Activated naive CD4-positive, alpha-beta T cell treated with anti-CD3 and anti-CD28 coated beads, Interleukin-2, amount 50 U/mL, for 24 hours (primary cell): ENCODE results near the gene SNCG.
"Not testable (repeated sequence)": the region's sequence is repeated elsewhere in the genome, so short reads cannot be mapped to it uniquely, and the experiment has no call there.

ENCODE experiments used
- H3K27ac Mint-ChIP-seq: one replicate; pipeline ENCODE4 v1.8.0; 2021; ENCODE audit warnings: mild to moderate bottlenecking, mixed read lengths
- H3K27me3 Mint-ChIP-seq: one replicate; pipeline ENCODE4 v1.8.0; 2021; ENCODE audit warnings: mixed read lengths
- H3K36me3 Mint-ChIP-seq: one replicate; pipeline ENCODE4 v1.8.0; 2021; ENCODE audit warnings: mixed read lengths
- H3K4me1 Mint-ChIP-seq: one replicate; pipeline ENCODE4 v1.8.0; 2021; ENCODE audit warnings: mixed read lengths
- H3K4me3 Mint-ChIP-seq: one replicate; pipeline ENCODE4 v1.8.0; 2021; ENCODE audit warnings: mild to moderate bottlenecking, mixed read lengths
- H3K9me3 Mint-ChIP-seq: one replicate; pipeline ENCODE4 v1.8.0; 2021; ENCODE audit warnings: mixed read lengths

Gene SNCG

DNA sequence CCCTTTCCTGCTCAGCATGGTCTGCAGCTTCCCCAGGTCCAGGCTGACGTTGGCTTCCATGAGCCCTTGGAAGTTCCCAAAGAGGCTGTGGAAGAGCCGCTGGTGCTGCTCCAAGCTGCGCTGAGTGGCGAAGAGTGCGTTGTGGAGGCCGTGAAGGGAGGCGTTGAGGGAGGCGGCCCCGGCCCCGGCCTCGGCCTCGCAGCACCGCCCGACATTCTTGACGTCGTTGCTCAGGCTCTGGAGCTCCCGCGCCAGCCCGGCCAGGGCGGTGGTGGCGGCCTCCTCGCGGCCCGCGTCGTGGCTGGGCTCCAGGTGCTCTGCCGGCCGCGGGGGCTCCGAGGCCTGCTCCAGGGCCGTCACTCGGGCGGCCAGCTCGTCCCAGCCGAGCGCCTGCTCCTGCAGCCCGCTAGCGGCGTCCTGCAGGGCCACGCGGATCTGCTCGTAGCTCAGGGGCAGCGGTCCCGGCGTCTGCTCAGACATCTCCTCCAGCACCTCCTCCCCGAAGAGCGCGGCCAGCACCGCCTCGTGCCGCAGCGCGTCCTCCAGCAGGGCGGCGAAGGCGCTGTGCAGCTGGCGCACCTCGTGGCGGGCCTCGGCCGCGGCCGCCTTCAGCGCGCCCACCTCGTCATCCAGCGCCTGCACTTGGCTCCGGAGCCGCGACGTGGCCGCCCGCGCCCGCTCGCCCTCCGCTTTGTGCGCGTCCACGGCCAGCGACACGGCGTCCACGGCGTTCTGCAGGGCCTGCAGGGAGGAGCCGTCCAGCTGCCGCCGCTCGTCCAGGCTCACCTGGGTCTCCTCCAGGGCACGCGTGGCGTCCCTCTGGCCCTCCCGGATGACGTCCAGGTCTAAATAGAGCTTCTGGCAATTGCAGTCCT lies 15.7 kb upstream of the SNCG start:
- Mint-ChIP-seq H3K4me1 (no peaks in the 10 kb centered on the region), H3K4me3 (no peak overlapping the region), H3K27ac (no peak overlapping the region), H3K27me3 (no peaks in the 10 kb centered on the region), H3K36me3 (no peaks in the 10 kb centered on the region), H3K9me3 (no peaks in the 10 kb centered on the region)

DNA sequence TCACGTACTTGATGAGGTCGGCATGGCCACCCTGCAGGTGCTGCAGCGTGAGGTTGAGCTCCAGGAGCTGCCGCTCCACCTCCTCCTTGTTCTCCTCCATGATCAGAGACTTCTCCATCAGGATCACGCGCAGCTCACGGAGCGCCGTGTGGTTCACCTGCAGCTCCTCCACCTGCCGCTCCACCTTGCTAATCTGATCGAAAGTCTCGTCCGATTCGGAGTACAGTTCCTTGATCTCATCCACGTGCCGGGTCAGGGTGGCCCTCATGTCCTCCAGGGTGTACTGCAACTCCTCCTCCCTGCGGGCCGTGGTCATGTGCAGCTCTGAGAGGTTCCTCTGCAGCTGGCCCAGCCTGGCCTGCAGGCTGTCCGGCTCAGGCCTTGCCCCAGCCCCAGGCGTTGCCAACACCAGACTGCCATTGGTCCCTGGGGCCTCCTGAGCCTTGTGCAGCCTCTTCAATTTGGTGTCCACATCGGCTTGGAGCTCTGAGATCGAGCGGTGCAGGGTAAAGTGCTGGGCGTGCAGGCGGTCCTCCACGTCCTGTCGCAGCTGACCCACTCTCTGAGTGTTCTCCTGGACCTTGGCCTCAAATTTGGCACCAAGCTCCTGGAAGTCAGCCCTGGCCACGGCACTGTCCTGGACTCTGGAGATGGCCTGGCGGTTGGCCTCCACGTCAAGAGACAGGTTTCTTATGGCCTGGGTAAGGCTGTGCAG lies 14.9 kb upstream of the SNCG start:
- Mint-ChIP-seq H3K4me1 (peaks cover 5% of the 10 kb centered on the region), H3K4me3 (no peak overlapping the region), H3K27me3 (no peaks in the 10 kb centered on the region), H3K9me3 (peaks cover 4% of the 10 kb centered on the region), H3K27ac (no peak overlapping the region), H3K36me3 (peaks cover 4% of the 10 kb centered on the region)

GRCh38 chr10:86944031-86944419 lies 14.4 kb upstream of the SNCG start:
- H3K4me3 Mint-ChIP-seq, result no peak overlapping the region
- H3K9me3 Mint-ChIP-seq, result peaks cover 4% of the 10 kb centered on the region
- peaks cover 10% of the 10 kb centered on the region for H3K4me1 Mint-ChIP-seq
- H3K36me3 Mint-ChIP-seq, result peaks cover 4% of the 10 kb centered on the region
- H3K27ac Mint-ChIP-seq, result no peak overlapping the region
- H3K27me3 Mint-ChIP-seq, result no peaks in the 10 kb centered on the region

DNA sequence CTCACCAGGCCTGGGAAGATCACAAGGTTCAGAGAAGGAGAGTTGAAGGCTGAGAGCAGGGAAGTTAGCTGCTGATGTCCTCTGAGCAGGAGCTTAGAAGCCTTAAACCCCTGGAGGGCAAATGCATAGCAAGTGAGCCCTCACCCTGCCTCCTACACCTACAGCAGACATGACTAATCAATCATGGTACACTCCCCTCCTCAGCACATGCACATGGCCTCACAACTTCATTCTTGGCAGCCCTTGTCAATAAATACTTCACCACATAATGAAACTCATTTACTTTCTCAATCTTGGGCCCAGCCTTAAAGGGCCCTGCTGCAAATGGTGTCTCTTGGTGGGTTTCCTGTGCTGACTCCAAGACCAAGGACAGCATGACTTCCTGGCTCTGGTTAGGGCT lies 13.9 kb upstream of the SNCG start:
- Mint-ChIP-seq H3K27ac (no peak overlapping the region), H3K4me1 (peaks cover 14% of the 10 kb centered on the region), H3K9me3 (peaks cover 4% of the 10 kb centered on the region), H3K4me3 (no peak overlapping the region), H3K27me3 (no peaks in the 10 kb centered on the region), H3K36me3 (peaks cover 4% of the 10 kb centered on the region)

- Mint-ChIP-seq H3K36me3 (peaks cover 4% of the 10 kb centered on the region), H3K27ac (no peak overlapping the region), H3K4me3 (no peak overlapping the region), H3K9me3 (peaks cover 4% of the 10 kb centered on the region), H3K4me1 (peaks cover 14% of the 10 kb centered on the region), H3K27me3 (no peaks in the 10 kb centered on the region)
Observed at GRCh38 chr10:86944907-86945306, 13.5 kb upstream of the SNCG start.

- no peak overlapping the region for H3K27ac Mint-ChIP-seq
- peaks cover 19% of the 10 kb centered on the region for H3K4me1 Mint-ChIP-seq
- no peak overlapping the region for H3K4me3 Mint-ChIP-seq
- H3K27me3 Mint-ChIP-seq, result no peaks in the 10 kb centered on the region
- H3K9me3 Mint-ChIP-seq, result peaks cover 4% of the 10 kb centered on the region
- peaks cover 4% of the 10 kb centered on the region for H3K36me3 Mint-ChIP-seq
Observed at GRCh38 chr10:86945361-86946212, 12.8 kb upstream of the SNCG start.

DNA sequence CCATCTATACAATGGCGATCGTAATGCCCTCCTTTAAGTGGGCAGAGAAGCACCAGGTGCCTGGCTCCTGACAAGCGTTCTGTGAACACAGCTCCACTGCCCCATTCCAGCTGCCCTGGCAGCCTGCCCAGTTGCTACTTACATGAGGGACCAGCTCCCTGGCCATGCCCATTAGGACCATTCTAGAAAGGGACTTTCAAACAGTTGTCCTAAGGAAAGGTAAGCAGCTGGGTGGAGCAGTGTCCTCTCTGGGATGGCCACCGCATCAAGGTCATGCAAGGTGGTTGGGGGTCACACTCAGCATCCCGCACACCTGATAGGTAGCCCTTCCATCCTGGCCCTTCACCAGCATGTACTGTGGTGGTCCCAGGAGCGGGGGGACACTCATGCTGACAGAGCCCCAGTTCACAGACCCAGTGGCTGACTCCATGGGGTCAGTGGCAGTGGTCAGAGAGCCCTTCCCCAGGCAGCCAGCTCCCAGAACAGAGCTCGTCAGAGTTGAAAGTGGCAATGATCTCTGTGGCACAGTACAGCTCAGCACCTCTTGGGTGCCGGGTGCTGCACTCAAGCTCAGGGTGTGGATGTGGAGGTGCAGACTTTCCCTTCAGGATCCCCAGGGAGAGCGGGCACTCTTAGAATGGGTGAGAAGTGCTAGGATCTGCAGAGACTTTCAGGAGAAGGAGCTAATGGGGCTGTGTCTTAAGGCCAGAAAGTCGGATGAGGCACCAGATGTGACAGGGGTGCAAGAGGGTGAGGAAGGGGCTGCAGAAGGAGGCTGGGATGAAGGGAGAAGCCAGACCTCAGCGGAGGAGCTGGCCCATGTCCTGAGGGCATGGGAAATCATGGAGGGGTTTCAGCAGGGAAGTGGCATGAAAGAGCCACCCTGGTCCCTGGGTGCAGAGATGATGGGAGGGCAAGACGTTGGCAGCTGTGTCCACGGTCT lies 11.9 kb upstream of the SNCG start:
- no peak overlapping the region for H3K27ac Mint-ChIP-seq
- H3K4me3 Mint-ChIP-seq, result no peak overlapping the region
- peaks cover 28% of the 10 kb centered on the region for H3K4me1 Mint-ChIP-seq
- H3K9me3 Mint-ChIP-seq, result peaks cover 4% of the 10 kb centered on the region
- H3K36me3 Mint-ChIP-seq, result peaks cover 4% of the 10 kb centered on the region
- H3K27me3 Mint-ChIP-seq, result no peaks in the 10 kb centered on the region

DNA sequence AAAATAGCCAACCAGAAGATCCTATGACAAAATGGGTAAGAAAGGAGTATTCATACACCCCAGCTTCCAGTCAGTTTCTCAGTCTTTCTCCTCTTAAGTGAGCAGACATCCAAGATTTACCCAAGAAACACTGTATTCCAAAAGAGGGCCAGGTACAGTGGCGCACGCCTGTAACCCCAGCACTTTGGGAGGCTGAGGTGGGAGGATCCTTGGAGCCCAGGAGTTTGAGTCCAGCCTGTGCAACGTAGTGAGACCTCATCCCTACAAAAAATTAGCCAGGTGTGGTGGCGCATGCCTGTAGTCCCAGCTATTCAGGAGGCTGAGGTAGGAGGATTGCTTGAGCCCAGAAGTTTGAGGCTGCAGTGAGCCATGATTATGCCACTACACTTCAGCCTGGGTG lies 10.6 kb upstream of the SNCG start:
- H3K4me3 Mint-ChIP-seq, H3K36me3 Mint-ChIP-seq, H3K27me3 Mint-ChIP-seq, H3K27ac Mint-ChIP-seq: not testable (repeated sequence)
- Mint-ChIP-seq H3K4me1 (peaks cover 35% of the 10 kb centered on the region), H3K9me3 (peaks cover 13% of the 10 kb centered on the region)

DNA sequence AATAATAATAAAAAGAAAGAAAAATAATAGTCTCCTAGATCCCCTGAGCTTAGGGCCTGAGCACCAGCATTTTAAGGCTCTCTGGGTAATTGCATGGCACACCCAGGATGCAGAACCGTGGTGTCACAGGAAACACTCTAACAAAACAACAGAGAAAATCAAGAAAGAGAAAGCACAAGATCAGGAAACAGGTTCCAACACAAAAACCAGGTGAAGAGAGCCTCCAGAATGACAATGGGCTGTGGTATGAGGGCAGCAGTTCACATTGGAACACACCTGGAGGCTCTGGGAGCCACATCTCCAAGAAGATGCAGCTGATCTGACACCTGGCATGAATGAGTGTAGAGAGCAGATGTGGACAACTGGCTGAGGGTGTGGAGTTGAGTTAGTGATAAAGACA lies 8.1 kb upstream of the SNCG start:
- peaks cover 13% of the 10 kb centered on the region for H3K9me3 Mint-ChIP-seq
- peak overlapping the region; percentile 24 for H3K27ac Mint-ChIP-seq
- H3K4me3 Mint-ChIP-seq, result peak overlapping the region; percentile 33
- H3K27me3 Mint-ChIP-seq, result no peaks in the 10 kb centered on the region
- H3K36me3 Mint-ChIP-seq, result peaks cover 9% of the 10 kb centered on the region
- H3K4me1 Mint-ChIP-seq, result peaks cover 35% of the 10 kb centered on the region

DNA sequence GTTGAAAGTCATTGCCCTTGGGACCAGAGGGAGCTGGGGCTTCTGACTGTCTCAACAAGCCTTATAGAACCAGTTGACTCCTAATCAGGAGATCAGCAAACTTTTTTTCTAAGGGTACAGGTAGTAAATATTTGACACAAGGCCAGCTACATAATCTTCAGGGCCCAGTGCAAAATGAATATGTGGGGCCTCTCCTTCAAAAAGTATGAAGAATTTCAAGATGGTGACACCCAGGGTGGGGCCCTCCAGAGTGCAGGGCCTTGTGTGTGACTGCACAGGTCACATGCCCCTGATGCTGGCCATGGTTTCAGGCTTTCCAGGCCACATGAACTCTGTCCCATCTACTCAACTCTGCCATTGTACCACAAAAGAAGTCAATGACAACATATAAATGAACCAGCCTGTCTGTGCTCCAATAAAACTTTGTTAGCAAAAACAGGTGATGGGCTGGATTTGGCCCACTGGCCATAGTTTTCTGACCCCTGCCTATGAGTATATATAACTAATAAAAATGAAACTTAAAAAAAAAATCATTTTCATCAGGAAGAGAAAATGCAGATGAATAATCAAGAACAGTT lies 7.1 kb upstream of the SNCG start:
- no peak overlapping the region for H3K27ac Mint-ChIP-seq
- H3K4me3 Mint-ChIP-seq, result no peak overlapping the region

GRCh38 chr10:86952106-86952505 lies 6.3 kb upstream of the SNCG start:
- peaks cover 35% of the 10 kb centered on the region for H3K4me1 Mint-ChIP-seq
- H3K27ac Mint-ChIP-seq, result peak overlapping the region; percentile 25
- H3K9me3 Mint-ChIP-seq, result peaks cover 13% of the 10 kb centered on the region

More for the DNA sequence above, 7.1 kb upstream of the SNCG start:
- Mint-ChIP-seq H3K9me3 (peaks cover 13% of the 10 kb centered on the region), H3K27me3 (no peaks in the 10 kb centered on the region), H3K4me1 (peaks cover 35% of the 10 kb centered on the region), H3K36me3 (peaks cover 9% of the 10 kb centered on the region)

GRCh38 chr10:86952697-86953096 lies 5.7 kb upstream of the SNCG start:
- H3K4me3 Mint-ChIP-seq, H3K27ac Mint-ChIP-seq, H3K36me3 Mint-ChIP-seq, H3K27me3 Mint-ChIP-seq: not testable (repeated sequence)
- peaks cover 13% of the 10 kb centered on the region for H3K9me3 Mint-ChIP-seq
- peaks cover 35% of the 10 kb centered on the region for H3K4me1 Mint-ChIP-seq

More at GRCh38 chr10:86952106-86952505, 6.3 kb upstream of the SNCG start:
- H3K36me3 Mint-ChIP-seq, result peaks cover 9% of the 10 kb centered on the region
- H3K4me3 Mint-ChIP-seq, result no peak overlapping the region
- no peaks in the 10 kb centered on the region for H3K27me3 Mint-ChIP-seq

DNA sequence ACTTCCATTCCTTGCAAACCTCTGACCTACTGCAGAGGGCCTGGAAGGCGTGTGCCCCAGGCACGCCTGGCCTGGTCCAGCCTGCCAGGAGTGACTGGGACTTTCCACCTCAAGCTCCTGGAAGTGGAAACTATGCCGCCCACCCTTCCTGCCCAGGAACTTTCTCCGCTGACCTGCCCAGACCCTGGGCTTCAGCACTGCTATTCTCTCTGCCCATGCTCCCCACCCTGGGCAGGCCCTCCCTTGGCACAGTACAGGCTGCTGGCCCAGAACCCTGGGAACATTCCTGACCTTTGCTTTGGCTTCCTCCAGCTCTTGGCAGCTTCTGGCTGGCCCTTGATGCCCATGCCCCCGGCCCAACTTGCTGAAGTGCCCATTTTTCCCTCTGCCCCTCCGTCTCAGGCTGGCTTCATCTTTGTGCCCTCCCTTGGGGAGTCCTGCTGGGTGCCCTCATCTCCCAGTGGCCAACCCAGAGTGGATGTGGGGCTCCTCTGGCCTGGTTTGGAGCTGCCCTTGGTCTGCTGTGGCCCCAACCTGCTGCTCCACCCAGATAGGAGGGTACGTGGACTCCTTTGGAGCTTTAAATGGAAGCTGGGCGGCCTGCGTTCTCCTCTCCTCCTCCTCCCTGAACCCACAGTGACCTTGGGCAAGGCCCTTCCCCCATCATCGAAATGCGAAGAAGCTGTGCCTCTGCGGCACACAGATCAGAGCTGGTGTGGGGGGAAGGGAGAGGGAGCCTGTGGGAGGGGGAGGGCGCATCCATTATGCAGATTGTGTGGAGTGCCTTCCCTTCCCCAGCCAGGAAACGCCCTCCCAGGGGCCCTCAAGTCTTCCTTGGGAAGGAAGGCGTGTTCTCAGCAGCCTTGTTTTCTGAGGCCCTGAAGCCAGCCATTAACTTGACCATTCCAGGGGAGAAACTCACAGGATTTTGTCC lies 4.4 kb upstream of the SNCG start:
- Mint-ChIP-seq H3K4me1 (peaks cover 25% of the 10 kb centered on the region), H3K36me3 (peaks cover 5% of the 10 kb centered on the region), H3K27me3 (no peaks in the 10 kb centered on the region), H3K4me3 (no peak overlapping the region), H3K9me3 (peaks cover 8% of the 10 kb centered on the region), H3K27ac (no peak overlapping the region)
